Renal pelvis (tissue), 4 donors: Measurements from ENCODE around the gene ABI3BP. TPM values are rescaled to one million over a fixed set of nuclear protein-coding genes. Genes with fewer than 3 reads are reported as not detected.

Experiments
- DNase-seq: peaks from one replicate; pipeline ENCODE4 v3.0.0-alpha.2; 2013
- polyA plus RNA-seq, 3 donors: library from polyadenylated mRNA; unstranded; fragments of 120-200 nt; gene quantifications; one replicate each; pipeline ENCODE4 v1.2.1, GENCODE V29; 2013; ENCODE audit not compliant: insufficient read length in 3 of 3

Gene ABI3BP
- polyA plus RNA-seq, 3 donors, result 13.5 to 26.7 (median 15.1) TPM

GRCh38 chr3:100838157-100838556, 155.1 kb downstream of the ABI3BP start:
- DNase-seq, result no peak

- DNase-seq, result no peak
Observed at GRCh38 chr3:100836661-100837060, 156.6 kb downstream of the ABI3BP start.

GRCh38 chr3:100834332-100834731, 158.9 kb downstream of the ABI3BP start:
- no peak for DNase-seq

GRCh38 chr3:100833483-100833882, 159.7 kb downstream of the ABI3BP start:
- no peak for DNase-seq

- DNase-seq, result no peak
Observed at GRCh38 chr3:100831629-100832028, 161.6 kb downstream of the ABI3BP start.

GRCh38 chr3:100830931-100831330, 162.3 kb downstream of the ABI3BP start:
- no peak for DNase-seq

GRCh38 chr3:100825574-100825973, 167.6 kb downstream of the ABI3BP start:
- no peak for DNase-seq

GRCh38 chr3:100815583-100815982, 177.6 kb downstream of the ABI3BP start:
- DNase-seq, result no peak

- no peak for DNase-seq
Observed at GRCh38 chr3:100813828-100814227, 179.4 kb downstream of the ABI3BP start.

- DNase-seq, result no peak
Observed at GRCh38 chr3:100811779-100812507, 181.3 kb downstream of the ABI3BP start.

GRCh38 chr3:100810671-100811070, 182.6 kb downstream of the ABI3BP start:
- no peak for DNase-seq

- no peak for DNase-seq
Observed at GRCh38 chr3:100804631-100805030, 188.6 kb downstream of the ABI3BP start.

- DNase-seq, result no peak
Observed at GRCh38 chr3:100803711-100804110, 189.5 kb downstream of the ABI3BP start.

- DNase-seq, result no peak
Observed at GRCh38 chr3:100802126-100802525, 191.1 kb downstream of the ABI3BP start.

GRCh38 chr3:100798012-100798411, 195.2 kb downstream of the ABI3BP start:
- DNase-seq, result peak; percentile 0

- DNase-seq, result peak; percentile 3
Observed at GRCh38 chr3:100796556-100796955, 196.7 kb downstream of the ABI3BP start.

GRCh38 chr3:100789579-100789978, 203.6 kb downstream of the ABI3BP start:
- no peak for DNase-seq

- no peak for DNase-seq
Observed at GRCh38 chr3:100783619-100784018, 209.6 kb downstream of the ABI3BP start.

GRCh38 chr3:100782906-100783305, 210.3 kb downstream of the ABI3BP start:
- DNase-seq, result peak; percentile 52

GRCh38 chr3:100782348-100782747, 210.9 kb downstream of the ABI3BP start:
- no peak for DNase-seq

GRCh38 chr3:100781301-100781700, 211.9 kb downstream of the ABI3BP start:
- DNase-seq, result no peak

GRCh38 chr3:100780071-100780622, 213.1 kb downstream of the ABI3BP start:
- no peak for DNase-seq

- DNase-seq, result no peak
Observed at GRCh38 chr3:100779480-100779879, 213.7 kb downstream of the ABI3BP start.

- DNase-seq, result no peak
Observed at GRCh38 chr3:100777271-100777670, 215.9 kb downstream of the ABI3BP start.
